Cardiac muscle cell (in vitro differentiated cells and primary cell): ENCODE data around the gene NDUFB5. TPM values are rescaled to one million over a fixed set of nuclear protein-coding genes. Genes with fewer than 3 reads are reported as not detected.

Experiments
- DNase-seq, 2 donors: peaks; one replicate each; pipeline versions ENCODE4 v3.0.0 to v3.0.0-alpha.2; 2010 to 2017; ENCODE audit warnings: low read depth in 1 of 2, low spot score in 1 of 2
- H3K27ac ChIP-seq: fragments of 200-600 bp; sonication (generic); 2 replicates; pipeline ENCODE4 v1.5.1; 2016
- H3K27me3 ChIP-seq: fragments of 200-600 bp; sonication (generic); 2 replicates; pipeline ENCODE4 v1.6.0; 2016; ENCODE audit warnings: control low read depth
- H3K36me3 ChIP-seq: fragments of 200-600 bp; sonication (generic); 2 replicates; pipeline ENCODE4 v1.5.1; 2016; ENCODE audit warnings: control low read depth
- H3K4me1 ChIP-seq: fragments of 200-600 bp; sonication (generic); 2 replicates; pipeline ENCODE4 v1.8.1; 2017; ENCODE audit warnings: low read depth, mild to moderate bottlenecking, mixed run types
- H3K4me3 ChIP-seq: fragments of 200-600 bp; sonication (generic); 2 replicates; pipeline ENCODE4 v1.5.1; 2016; ENCODE audit warnings: mild to moderate bottlenecking
- H3K9me3 ChIP-seq: fragments of 200-600 bp; sonication (generic); 2 replicates; pipeline ENCODE4 v1.5.1; 2017; ENCODE audit warnings: low read depth, mild to moderate bottlenecking, control low read depth
- polyA plus RNA-seq: library from polyadenylated mRNA; unstranded; fragments of >200 nt; fragmentation: Nextera tagmentation; extraction: Ambion mirVana; gene quantifications from 2 replicates; pipeline ENCODE4 v1.2.1, GENCODE V29; 2016
- total RNA-seq: library from RNA; depleted of rRNA; stranded (reverse); fragments of >200 nt; gene quantifications from 2 replicates; pipeline ENCODE4 v1.2.3, GENCODE V29; 2016
- TF ChIP-seq, protein P1 (sequence below): IDR thresholded peaks from 2 replicates; pipeline ENCODE4 v1.5.1; 2012; ENCODE audit warnings: low read depth, mild to moderate bottlenecking, low read length

NDUFB5 gene
- total RNA-seq: 140 and 174 TPM in 2 replicates
- 309 and 317 TPM in 2 replicates for polyA plus RNA-seq

GRCh38 chr3:179604321-179605078 lies at the start of gene NDUFB5, which contains the start of gene MRPL47:
Gene NDUFB5 (plus strand): TSS chr3:179604794. CDS start chr3:179604816, 22 bp downstream.
Gene MRPL47 (minus strand): TSS chr3:179604638. CDS start chr3:179604624, 14 bp downstream.
- Histone ChIP-seq H3K36me3 (peaks cover 24% of the 10 kb centered on the region), H3K4me1 (peaks cover 13% of the 10 kb centered on the region), H3K4me3 (peak within 1 kb of the TSS; percentile 70), H3K27me3 (no peaks in the 10 kb centered on the region), H3K9me3 (no peaks in the 10 kb centered on the region), H3K27ac (peak within 1 kb of the TSS; percentile 97)
- TF ChIP-seq, protein P1, sequence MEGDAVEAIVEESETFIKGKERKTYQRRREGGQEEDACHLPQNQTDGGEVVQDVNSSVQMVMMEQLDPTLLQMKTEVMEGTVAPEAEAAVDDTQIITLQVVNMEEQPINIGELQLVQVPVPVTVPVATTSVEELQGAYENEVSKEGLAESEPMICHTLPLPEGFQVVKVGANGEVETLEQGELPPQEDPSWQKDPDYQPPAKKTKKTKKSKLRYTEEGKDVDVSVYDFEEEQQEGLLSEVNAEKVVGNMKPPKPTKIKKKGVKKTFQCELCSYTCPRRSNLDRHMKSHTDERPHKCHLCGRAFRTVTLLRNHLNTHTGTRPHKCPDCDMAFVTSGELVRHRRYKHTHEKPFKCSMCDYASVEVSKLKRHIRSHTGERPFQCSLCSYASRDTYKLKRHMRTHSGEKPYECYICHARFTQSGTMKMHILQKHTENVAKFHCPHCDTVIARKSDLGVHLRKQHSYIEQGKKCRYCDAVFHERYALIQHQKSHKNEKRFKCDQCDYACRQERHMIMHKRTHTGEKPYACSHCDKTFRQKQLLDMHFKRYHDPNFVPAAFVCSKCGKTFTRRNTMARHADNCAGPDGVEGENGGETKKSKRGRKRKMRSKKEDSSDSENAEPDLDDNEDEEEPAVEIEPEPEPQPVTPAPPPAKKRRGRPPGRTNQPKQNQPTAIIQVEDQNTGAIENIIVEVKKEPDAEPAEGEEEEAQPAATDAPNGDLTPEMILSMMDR: no peak
- DNase-seq: peak; percentile 97 to 98

DNA sequence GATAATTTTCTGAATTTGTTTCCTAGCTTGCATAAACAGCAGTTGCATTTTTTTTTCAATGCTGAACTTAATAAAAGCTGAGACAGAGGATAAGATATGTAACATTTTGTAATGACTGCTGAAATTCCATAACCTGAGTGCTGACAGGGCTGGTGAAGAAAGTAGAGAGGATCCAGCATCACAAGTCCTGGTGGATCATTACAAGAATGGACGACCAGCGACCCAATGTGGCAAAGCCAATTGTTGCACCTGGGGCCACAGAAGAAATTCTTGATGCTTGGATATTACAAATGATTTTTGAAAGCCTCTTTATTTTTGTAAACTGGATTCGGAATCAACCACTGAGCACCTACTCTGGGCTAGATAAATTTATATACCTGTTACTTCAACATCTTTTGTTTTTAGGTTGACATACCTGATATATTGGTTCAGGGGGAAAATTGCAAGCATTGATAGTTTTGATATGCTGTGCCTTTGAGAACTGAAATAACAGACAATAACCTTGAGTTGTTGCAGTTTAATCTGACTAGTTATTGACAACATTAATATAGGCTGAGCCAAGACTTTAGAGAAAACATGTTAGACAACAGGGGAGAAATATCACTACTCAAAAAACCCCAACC lies 45.7 kb upstream of the NDUFB5 start:
- H3K36me3 ChIP-seq: no peaks in the 10 kb centered on the region
- peak; percentile 82 to 91 for DNase-seq
- no peak overlapping the region for H3K4me3 ChIP-seq
- TF ChIP-seq, protein P1: peak; percentile 91
- no peak overlapping the region for H3K27ac ChIP-seq
- H3K27me3 ChIP-seq: no peaks in the 10 kb centered on the region
- H3K9me3 ChIP-seq: no peaks in the 10 kb centered on the region
- peaks cover under 1% of the 10 kb centered on the region for H3K4me1 ChIP-seq

GRCh38 chr3:179560791-179561190 lies 43.8 kb upstream of the NDUFB5 start:
- Histone ChIP-seq H3K27me3 (no peaks in the 10 kb centered on the region), H3K4me1 (peaks cover 4% of the 10 kb centered on the region), H3K36me3 (no peaks in the 10 kb centered on the region), H3K9me3 (no peaks in the 10 kb centered on the region), H3K4me3 (no peak overlapping the region), H3K27ac (no peak overlapping the region)
- TF ChIP-seq, protein P1: no peak
- no peak for DNase-seq

- DNase-seq: peak; percentile 99 to 100
- TF ChIP-seq, protein P1: no peak
Observed at GRCh38 chr3:179562591-179563270, 41.9 kb upstream of the NDUFB5 start, which contains the start of gene ACTL6A. Gene ACTL6A (plus strand): TSS chr3:179562926. CDS start chr3:179563093, 167 bp downstream.

DNA sequence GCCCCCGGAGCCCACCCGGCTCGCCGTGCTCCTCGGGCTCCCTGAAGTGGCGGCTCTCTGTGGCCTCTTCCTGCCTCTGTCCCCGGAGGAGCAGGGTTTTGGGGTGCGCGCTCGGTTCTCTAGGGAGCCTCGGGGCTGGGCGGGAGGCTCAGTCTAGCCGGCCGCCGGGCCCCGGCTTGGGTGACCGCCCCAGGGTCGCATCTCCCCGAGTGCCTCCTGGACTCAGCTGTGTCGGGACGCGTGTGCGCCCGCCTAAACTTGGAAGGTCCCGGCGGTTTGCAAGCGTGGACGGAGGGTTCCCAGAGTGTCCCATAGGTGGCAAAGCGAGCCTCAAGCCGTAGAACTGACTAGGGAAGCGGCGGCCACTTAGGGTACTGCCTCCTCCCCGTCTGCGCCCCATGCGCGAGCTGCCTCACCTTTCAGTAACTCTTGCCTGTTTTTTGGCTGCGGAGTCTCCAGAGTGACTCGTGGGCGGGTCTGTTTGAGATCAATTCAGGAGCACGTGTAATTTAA lies 41.3 kb upstream of the NDUFB5 start:
- TF ChIP-seq, protein P1: peak; percentile 40
- Histone ChIP-seq H3K27ac (peak overlapping the region; percentile 83), H3K4me1 (peaks cover 4% of the 10 kb centered on the region), H3K36me3 (no peaks in the 10 kb centered on the region), H3K9me3 (no peaks in the 10 kb centered on the region), H3K27me3 (no peaks in the 10 kb centered on the region), H3K4me3 (peak overlapping the region; percentile 88)
- peak; percentile 74 to 85 for DNase-seq

More at GRCh38 chr3:179562591-179563270, 41.9 kb upstream of the NDUFB5 start, which contains the start of gene ACTL6A:
- peak within 1 kb of the TSS; percentile 83 for H3K27ac ChIP-seq
- no peaks in the 10 kb centered on the region for H3K36me3 ChIP-seq
- no peaks in the 10 kb centered on the region for H3K27me3 ChIP-seq
- H3K9me3 ChIP-seq: no peaks in the 10 kb centered on the region
- peak within 1 kb of the TSS; percentile 88 for H3K4me3 ChIP-seq
- peaks cover 4% of the 10 kb centered on the region for H3K4me1 ChIP-seq
